ENCODE measurements around the gene SCCPDH. TPM values are rescaled to one million over a fixed set of nuclear protein-coding genes. Genes with fewer than 3 reads are reported as not detected.

The SCCPDH gene
- total and polyA plus RNA-seq, 2 of the 13 experiments (the other 11 are each of a cell fraction or from before 2014, with no cell fraction given): 36.7 to 62.3 TPM

- TF ChIP-seq, protein P1, sequence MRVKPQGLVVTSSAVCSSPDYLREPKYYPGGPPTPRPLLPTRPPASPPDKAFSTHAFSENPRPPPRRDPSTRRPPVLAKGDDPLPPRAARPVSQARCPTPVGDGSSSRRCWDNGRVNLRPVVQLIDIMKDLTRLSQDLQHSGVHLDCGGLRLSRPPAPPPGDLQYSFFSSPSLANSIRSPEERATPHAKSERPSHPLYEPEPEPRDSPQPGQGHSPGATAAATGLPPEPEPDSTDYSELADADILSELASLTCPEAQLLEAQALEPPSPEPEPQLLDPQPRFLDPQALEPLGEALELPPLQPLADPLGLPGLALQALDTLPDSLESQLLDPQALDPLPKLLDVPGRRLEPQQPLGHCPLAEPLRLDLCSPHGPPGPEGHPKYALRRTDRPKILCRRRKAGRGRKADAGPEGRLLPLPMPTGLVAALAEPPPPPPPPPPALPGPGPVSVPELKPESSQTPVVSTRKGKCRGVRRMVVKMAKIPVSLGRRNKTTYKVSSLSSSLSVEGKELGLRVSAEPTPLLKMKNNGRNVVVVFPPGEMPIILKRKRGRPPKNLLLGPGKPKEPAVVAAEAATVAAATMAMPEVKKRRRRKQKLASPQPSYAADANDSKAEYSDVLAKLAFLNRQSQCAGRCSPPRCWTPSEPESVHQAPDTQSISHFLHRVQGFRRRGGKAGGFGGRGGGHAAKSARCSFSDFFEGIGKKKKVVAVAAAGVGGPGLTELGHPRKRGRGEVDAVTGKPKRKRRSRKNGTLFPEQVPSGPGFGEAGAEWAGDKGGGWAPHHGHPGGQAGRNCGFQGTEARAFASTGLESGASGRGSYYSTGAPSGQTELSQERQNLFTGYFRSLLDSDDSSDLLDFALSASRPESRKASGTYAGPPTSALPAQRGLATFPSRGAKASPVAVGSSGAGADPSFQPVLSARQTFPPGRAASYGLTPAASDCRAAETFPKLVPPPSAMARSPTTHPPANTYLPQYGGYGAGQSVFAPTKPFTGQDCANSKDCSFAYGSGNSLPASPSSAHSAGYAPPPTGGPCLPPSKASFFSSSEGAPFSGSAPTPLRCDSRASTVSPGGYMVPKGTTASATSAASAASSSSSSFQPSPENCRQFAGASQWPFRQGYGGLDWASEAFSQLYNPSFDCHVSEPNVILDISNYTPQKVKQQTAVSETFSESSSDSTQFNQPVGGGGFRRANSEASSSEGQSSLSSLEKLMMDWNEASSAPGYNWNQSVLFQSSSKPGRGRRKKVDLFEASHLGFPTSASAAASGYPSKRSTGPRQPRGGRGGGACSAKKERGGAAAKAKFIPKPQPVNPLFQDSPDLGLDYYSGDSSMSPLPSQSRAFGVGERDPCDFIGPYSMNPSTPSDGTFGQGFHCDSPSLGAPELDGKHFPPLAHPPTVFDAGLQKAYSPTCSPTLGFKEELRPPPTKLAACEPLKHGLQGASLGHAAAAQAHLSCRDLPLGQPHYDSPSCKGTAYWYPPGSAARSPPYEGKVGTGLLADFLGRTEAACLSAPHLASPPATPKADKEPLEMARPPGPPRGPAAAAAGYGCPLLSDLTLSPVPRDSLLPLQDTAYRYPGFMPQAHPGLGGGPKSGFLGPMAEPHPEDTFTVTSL (CRISPR knock-in tag; IDR thresholded peaks at IDR 0.05; ENCODE audit: borderline replicate concordance): peak; percentile 90; the same call in 1 of the 2 replicates
- TF ChIP-seq HOXA3 (CRISPR knock-in tag; IDR thresholded peaks at IDR 0.05): no peak
- TF ChIP-seq, protein P2, sequence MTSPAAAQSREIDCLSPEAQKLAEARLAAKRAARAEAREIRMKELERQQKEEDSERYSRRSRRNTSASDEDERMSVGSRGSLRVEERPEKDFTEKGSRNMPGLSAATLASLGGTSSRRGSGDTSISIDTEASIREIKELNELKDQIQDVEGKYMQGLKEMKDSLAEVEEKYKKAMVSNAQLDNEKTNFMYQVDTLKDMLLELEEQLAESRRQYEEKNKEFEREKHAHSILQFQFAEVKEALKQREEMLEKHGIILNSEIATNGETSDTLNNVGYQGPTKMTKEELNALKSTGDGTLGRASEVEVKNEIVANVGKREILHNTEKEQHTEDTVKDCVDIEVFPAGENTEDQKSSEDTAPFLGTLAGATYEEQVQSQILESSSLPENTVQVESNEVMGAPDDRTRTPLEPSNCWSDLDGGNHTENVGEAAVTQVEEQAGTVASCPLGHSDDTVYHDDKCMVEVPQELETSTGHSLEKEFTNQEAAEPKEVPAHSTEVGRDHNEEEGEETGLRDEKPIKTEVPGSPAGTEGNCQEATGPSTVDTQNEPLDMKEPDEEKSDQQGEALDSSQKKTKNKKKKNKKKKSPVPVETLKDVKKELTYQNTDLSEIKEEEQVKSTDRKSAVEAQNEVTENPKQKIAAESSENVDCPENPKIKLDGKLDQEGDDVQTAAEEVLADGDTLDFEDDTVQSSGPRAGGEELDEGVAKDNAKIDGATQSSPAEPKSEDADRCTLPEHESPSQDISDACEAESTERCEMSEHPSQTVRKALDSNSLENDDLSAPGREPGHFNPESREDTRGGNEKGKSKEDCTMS (CRISPR knock-in tag; conservative IDR thresholded peaks at IDR 0.05): no peak
- no peak for TF ChIP-seq ATF2 (CRISPR knock-in tag; IDR thresholded peaks at IDR 0.05)
- no peak for TF ChIP-seq ARID2 (CRISPR knock-in tag; IDR thresholded peaks at IDR 0.05; ENCODE audit: borderline replicate concordance)
- no peak for TF ChIP-seq ZNF557 (CRISPR knock-in tag; IDR thresholded peaks at IDR 0.05)
- TF ChIP-seq ZBTB20 (CRISPR knock-in tag; IDR thresholded peaks at IDR 0.05; ENCODE audit: borderline replicate concordance, low read depth): peak; percentile 51; the same call in 1 of the 2 replicates
- 0 out of 4 replicates have a peak, but pooled peaks of 1 of the 2 experiments have one; percentile 22 for TF ChIP-seq HMGXB4 (CRISPR knock-in tag; IDR thresholded peaks at IDR 0.05; ENCODE audit: borderline replicate concordance in 1 of 2, low read depth in 1 of 2)
- TF ChIP-seq MEIS2 (CRISPR knock-in tag; IDR thresholded peaks at IDR 0.05): no peak
- no peak for TF ChIP-seq SNRNP70 (IDR thresholded peaks at IDR 0.05; ENCODE audit: low read depth, low read length)
- TF ChIP-seq PLRG1 (conservative IDR thresholded peaks at IDR 0.05): no peak
- no peak for TF ChIP-seq IKZF1 (IDR thresholded peaks at IDR 0.05)
- no peak for TF ChIP-seq SETDB1 (CRISPR knock-in tag; IDR thresholded peaks at IDR 0.05; ENCODE audit: borderline replicate concordance)
- TF ChIP-seq ZBTB3 (CRISPR knock-in tag; IDR thresholded peaks at IDR 0.05; ENCODE audit: borderline replicate concordance, low read depth): no peak
- no peak for TF ChIP-seq ZBTB8A (CRISPR knock-in tag; IDR thresholded peaks at IDR 0.05; ENCODE audit: borderline replicate concordance, low read depth)
- TF ChIP-seq EEA1 (CRISPR knock-in tag; IDR thresholded peaks at IDR 0.05; ENCODE audit: borderline replicate concordance): no peak
- TF ChIP-seq NRL (CRISPR knock-in tag; IDR thresholded peaks at IDR 0.05; ENCODE audit: borderline replicate concordance): no peak
These were observed 14.4 kb upstream of the SCCPDH start (continued) for GRCh38 chr1:246709835-246710234.

Measured in HepG2 (cell line).